GM19238 (cell line): ENCODE results near the gene MARCHF3.
"Not testable (repeated sequence)": the region's sequence is repeated elsewhere in the genome, so short reads cannot be mapped to it uniquely, and the experiment has no call there.

Experiments used
- DNase-seq: peaks from one replicate; pipeline ENCODE4 v3.0.0; 2011; ENCODE audit warnings: low spot score; ENCODE audit not compliant: insufficient read length

The MARCHF3 gene

GRCh38 chr5:127012916-127013315, 17.4 kb downstream of the MARCHF3 start:
- DNase-seq: no peak

GRCh38 chr5:127011961-127012644, 18.3 kb downstream of the MARCHF3 start:
- DNase-seq: no peak

- no peak for DNase-seq
Measured at GRCh38 chr5:127011153-127011552, 19.2 kb downstream of the MARCHF3 start.

GRCh38 chr5:127010362-127010761, 20.0 kb downstream of the MARCHF3 start:
- no peak for DNase-seq

GRCh38 chr5:127009784-127010183, 20.6 kb downstream of the MARCHF3 start:
- no peak for DNase-seq

- no peak for DNase-seq
Measured at GRCh38 chr5:127008300-127008975, 21.9 kb downstream of the MARCHF3 start.

GRCh38 chr5:127007522-127007921, 22.8 kb downstream of the MARCHF3 start:
- no peak for DNase-seq

GRCh38 chr5:127006744-127007143, 23.6 kb downstream of the MARCHF3 start:
- no peak for DNase-seq

- not testable (repeated sequence) for DNase-seq
Measured at GRCh38 chr5:127005282-127005681, 25.1 kb downstream of the MARCHF3 start.

GRCh38 chr5:127004721-127005120, 25.6 kb downstream of the MARCHF3 start:
- DNase-seq: no peak

- no peak for DNase-seq
Measured at GRCh38 chr5:127003798-127004495, 26.4 kb downstream of the MARCHF3 start.

GRCh38 chr5:127002390-127002789, 28.0 kb downstream of the MARCHF3 start:
- no peak for DNase-seq

GRCh38 chr5:127001621-127002296, 28.6 kb downstream of the MARCHF3 start:
- DNase-seq: no peak

- DNase-seq: no peak
Measured at GRCh38 chr5:126998895-126999570, 31.3 kb downstream of the MARCHF3 start.

- DNase-seq: peak; percentile 29
Measured at GRCh38 chr5:126998201-126998631, 32.1 kb downstream of the MARCHF3 start.

- DNase-seq: no peak
Measured at GRCh38 chr5:126995689-126996088, 34.7 kb downstream of the MARCHF3 start.

GRCh38 chr5:126995039-126995438, 35.3 kb downstream of the MARCHF3 start:
- DNase-seq: no peak

GRCh38 chr5:126994485-126994884, 35.9 kb downstream of the MARCHF3 start:
- DNase-seq: no peak

GRCh38 chr5:126988021-126988569, 42.3 kb downstream of the MARCHF3 start:
- DNase-seq: no peak

- no peak for DNase-seq
Measured at GRCh38 chr5:126987271-126987899, 43.0 kb downstream of the MARCHF3 start.
